SU-DHL-6 (cell line): ENCODE results near the gene DNAJB2.

ENCODE experiments used
- EZH2phosphoT487 ChIP-seq: fragments of 200-600 bp; sonication (generic), shearing (Covaris generic); conservative IDR thresholded peaks from 2 replicates; pipeline ENCODE4 v1.6.1; 2018; ENCODE audit warnings: mild to moderate bottlenecking, antibody characterized with exemption, low read length, moderate library complexity, mixed read lengths
- TF ChIP-seq, protein P1 (sequence below): fragments of 200-600 bp; sonication (generic); IDR thresholded peaks from one replicate; pipeline ENCODE4 v1.5.1; 2017; ENCODE audit warnings: antibody characterized with exemption, mild to moderate bottlenecking, low read length, moderate library complexity; ENCODE audit not compliant: insufficient read depth, poor library complexity, severe bottlenecking

- TF ChIP-seq, protein P1, sequence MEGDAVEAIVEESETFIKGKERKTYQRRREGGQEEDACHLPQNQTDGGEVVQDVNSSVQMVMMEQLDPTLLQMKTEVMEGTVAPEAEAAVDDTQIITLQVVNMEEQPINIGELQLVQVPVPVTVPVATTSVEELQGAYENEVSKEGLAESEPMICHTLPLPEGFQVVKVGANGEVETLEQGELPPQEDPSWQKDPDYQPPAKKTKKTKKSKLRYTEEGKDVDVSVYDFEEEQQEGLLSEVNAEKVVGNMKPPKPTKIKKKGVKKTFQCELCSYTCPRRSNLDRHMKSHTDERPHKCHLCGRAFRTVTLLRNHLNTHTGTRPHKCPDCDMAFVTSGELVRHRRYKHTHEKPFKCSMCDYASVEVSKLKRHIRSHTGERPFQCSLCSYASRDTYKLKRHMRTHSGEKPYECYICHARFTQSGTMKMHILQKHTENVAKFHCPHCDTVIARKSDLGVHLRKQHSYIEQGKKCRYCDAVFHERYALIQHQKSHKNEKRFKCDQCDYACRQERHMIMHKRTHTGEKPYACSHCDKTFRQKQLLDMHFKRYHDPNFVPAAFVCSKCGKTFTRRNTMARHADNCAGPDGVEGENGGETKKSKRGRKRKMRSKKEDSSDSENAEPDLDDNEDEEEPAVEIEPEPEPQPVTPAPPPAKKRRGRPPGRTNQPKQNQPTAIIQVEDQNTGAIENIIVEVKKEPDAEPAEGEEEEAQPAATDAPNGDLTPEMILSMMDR, result no peak
- TF ChIP-seq EZH2phosphoT487, result no peak
These were observed 12.8 kb downstream of the DNAJB2 start for GRCh38 chr2:219291910-219292490.
